Uterus (tissue), 2 donors: Measurements from ENCODE around the gene CCDC148.

ENCODE experiments used
- POLR2A ChIP-seq, 2 donors: fragments of 450-650 bp; IDR thresholded peaks; one replicate each; pipeline ENCODE4 v1.6.1; 2016; ENCODE audit warnings: antibody characterized with exemption in 2 of 2, mild to moderate bottlenecking in 1 of 2, moderate library complexity in 1 of 2
- TF ChIP-seq, protein P1 (sequence below), 4 experiments: fragments of 200-600 bp in 2 of 4; fragments of 450-650 bp in 2 of 4; sonication (generic) in 2 of 4; IDR thresholded peaks; one replicate each; pipeline ENCODE4 v1.5.1; 2016 to 2019; ENCODE audit warnings: antibody characterized with exemption in 4 of 4, mild to moderate bottlenecking in 2 of 4, moderate library complexity in 1 of 4

DNA sequence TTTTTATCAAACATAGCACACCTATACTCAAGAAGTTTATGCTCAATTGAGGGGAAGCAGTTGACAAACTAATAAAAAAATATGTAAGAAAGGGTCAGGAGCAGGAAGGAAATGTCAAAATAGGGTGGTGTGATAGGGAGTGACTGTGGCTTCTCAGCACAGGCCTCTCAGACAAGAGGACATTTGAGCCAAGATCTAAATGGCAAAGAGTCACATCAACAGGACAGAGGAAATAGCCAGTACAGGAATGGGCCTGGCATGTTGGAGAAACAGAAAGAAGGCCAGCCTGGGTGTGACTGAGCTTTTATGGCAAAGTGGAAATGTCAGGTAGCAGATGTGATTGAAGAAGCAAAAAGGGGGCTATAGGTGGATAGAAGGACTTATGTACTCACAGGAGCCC is 117.0 kb downstream of the CCDC148 start:
- TF ChIP-seq, protein P1, sequence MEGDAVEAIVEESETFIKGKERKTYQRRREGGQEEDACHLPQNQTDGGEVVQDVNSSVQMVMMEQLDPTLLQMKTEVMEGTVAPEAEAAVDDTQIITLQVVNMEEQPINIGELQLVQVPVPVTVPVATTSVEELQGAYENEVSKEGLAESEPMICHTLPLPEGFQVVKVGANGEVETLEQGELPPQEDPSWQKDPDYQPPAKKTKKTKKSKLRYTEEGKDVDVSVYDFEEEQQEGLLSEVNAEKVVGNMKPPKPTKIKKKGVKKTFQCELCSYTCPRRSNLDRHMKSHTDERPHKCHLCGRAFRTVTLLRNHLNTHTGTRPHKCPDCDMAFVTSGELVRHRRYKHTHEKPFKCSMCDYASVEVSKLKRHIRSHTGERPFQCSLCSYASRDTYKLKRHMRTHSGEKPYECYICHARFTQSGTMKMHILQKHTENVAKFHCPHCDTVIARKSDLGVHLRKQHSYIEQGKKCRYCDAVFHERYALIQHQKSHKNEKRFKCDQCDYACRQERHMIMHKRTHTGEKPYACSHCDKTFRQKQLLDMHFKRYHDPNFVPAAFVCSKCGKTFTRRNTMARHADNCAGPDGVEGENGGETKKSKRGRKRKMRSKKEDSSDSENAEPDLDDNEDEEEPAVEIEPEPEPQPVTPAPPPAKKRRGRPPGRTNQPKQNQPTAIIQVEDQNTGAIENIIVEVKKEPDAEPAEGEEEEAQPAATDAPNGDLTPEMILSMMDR (IDR thresholded peaks at IDR 0.05): no peak
- no peak for TF ChIP-seq POLR2A (IDR thresholded peaks at IDR 0.05)
